ENCODE measurements around the gene HSD3B1. TPM values are rescaled to one million over a fixed set of nuclear protein-coding genes. Genes with fewer than 3 reads are reported as not detected.
A peak's percentile ranks its signal among the peaks of the same experiment; 100 is the strongest.

Gene HSD3B1
- total and polyA plus RNA-seq, 12 donors = 0.07 to 0.60 (median 0.22) TPM; not detected in 7

DNA sequence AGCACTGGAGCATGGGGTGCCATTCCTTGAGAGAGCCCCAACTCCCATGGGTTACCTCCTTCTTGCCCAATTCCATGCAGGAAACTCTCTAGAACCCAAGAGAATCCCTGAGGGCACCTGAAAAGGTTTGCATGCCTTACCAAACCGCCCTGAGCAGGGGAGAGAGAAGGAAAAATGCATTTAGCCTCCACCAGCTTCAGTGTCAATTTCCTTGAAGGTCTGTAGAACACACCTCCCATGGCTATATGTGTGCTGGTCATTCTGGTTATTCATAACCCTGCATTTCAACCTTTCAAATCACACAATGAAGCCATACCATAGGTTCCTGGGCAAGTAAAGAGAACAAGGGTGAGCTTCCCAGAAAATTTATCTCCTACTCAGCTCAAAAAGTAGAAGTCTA, 39.6 kb downstream of the HSD3B1 start:
- Histone ChIP-seq H3K9me3 (replicated peaks in 1 of 3) (no peaks in the 10 kb centered on the region), H3K36me3 (replicated peaks in 1 of 2) (no peaks in the 10 kb centered on the region), H3K27me3 (no peaks in the 10 kb centered on the region), H3K27ac (no peak overlapping the region), H3K4me3 (no peak overlapping the region), H3K4me1 (replicated peaks in 1 of 2) (no peaks in the 10 kb centered on the region)
- no peak for DNase-seq
- intact Hi-C loops (cut with DNase I) = loop anchor here in 1 of 2 donors (10.0 kb wide), 1 partner anchor 72 kb away; no protein-coding TSS in a partner anchor
- WGBS, 4 donors = 67 to 86% (median 82%) methylated on average over 1 of the region's 1 CpG
- TF ChIP-seq POLR2A (IDR thresholded peaks at IDR 0.05) = no peak
- TF ChIP-seq, protein P1, sequence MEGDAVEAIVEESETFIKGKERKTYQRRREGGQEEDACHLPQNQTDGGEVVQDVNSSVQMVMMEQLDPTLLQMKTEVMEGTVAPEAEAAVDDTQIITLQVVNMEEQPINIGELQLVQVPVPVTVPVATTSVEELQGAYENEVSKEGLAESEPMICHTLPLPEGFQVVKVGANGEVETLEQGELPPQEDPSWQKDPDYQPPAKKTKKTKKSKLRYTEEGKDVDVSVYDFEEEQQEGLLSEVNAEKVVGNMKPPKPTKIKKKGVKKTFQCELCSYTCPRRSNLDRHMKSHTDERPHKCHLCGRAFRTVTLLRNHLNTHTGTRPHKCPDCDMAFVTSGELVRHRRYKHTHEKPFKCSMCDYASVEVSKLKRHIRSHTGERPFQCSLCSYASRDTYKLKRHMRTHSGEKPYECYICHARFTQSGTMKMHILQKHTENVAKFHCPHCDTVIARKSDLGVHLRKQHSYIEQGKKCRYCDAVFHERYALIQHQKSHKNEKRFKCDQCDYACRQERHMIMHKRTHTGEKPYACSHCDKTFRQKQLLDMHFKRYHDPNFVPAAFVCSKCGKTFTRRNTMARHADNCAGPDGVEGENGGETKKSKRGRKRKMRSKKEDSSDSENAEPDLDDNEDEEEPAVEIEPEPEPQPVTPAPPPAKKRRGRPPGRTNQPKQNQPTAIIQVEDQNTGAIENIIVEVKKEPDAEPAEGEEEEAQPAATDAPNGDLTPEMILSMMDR (IDR thresholded peaks at IDR 0.05) = no peak

DNA sequence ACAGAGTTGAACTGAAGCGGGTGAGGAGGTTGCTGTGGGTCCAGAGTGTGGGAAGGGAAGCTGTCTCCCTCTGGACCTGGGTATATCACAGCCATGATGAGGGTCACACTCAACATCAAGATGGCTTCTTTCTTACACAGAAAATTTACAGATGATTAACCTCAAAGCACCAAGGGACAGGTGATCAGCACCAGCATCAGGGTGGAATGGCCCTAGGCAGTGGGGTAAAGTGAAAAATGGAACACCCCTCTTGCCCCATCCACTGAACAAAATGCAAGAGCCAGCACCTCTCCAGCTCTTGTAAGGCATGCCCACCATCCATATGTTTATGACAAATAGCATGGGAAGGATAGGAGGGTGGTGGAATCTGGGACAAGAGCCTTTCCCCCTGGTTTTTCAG, 40.3 kb downstream of the HSD3B1 start:
- WGBS, 4 donors = 93 to 94% (median 93%) methylated on average over 1 of the region's 1 CpG
- Histone ChIP-seq H3K4me3 (no peak overlapping the region), H3K4me1 (replicated peaks in 1 of 2) (no peaks in the 10 kb centered on the region), H3K9me3 (replicated peaks in 1 of 3) (no peaks in the 10 kb centered on the region), H3K27me3 (no peaks in the 10 kb centered on the region), H3K27ac (no peak overlapping the region), H3K36me3 (replicated peaks in 1 of 2) (no peaks in the 10 kb centered on the region)
- intact Hi-C loops (cut with DNase I) = loop anchor here in 1 of 2 donors (10.0 kb wide), 1 partner anchor 73 kb away; no protein-coding TSS in a partner anchor
- DNase-seq = no peak
- TF ChIP-seq POLR2A (IDR thresholded peaks at IDR 0.05) = no peak
- TF ChIP-seq, protein P1 (IDR thresholded peaks at IDR 0.05) = no peak

DNA sequence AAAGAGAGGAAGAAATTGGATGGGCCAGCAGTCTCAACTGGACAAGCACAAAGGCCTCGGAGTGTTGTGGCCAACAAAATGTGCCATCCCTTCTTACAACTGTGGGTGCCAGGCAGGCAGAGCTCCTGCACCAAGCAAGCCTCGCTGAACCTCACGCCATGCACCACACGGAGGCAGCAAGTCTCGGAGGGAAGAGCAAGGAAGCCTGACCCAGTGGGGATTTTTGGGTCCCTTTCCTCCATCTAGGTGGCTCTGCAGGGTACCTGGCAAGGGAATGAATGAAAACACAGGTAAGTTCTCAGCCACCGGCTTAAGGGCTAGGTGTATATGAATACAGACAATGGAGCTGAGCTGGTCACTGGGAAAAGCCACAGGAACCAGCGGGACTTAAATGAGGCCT, 40.8 kb downstream of the HSD3B1 start:
- intact Hi-C loops (cut with DNase I) = loop anchor here in 1 of 2 donors (10.0 kb wide), 1 partner anchor 73 kb away; no protein-coding TSS in a partner anchor
- no peak for DNase-seq
- no peak overlapping the region for H3K4me3 ChIP-seq
- no peaks in the 10 kb centered on the region for H3K4me1 ChIP-seq (replicated peaks in 1 of 2)
- no peak overlapping the region for H3K27ac ChIP-seq
- H3K27me3 ChIP-seq = no peaks in the 10 kb centered on the region
- TF ChIP-seq, protein P1 (IDR thresholded peaks at IDR 0.05) = no peak
- TF ChIP-seq POLR2A (IDR thresholded peaks at IDR 0.05) = no peak
- WGBS, 4 donors = 87 to 92% (median 90%) methylated on average over 7 of the region's 7 CpGs
- no peaks in the 10 kb centered on the region for H3K9me3 ChIP-seq (replicated peaks in 1 of 3)
- H3K36me3 ChIP-seq (replicated peaks in 1 of 2) = no peaks in the 10 kb centered on the region

DNA sequence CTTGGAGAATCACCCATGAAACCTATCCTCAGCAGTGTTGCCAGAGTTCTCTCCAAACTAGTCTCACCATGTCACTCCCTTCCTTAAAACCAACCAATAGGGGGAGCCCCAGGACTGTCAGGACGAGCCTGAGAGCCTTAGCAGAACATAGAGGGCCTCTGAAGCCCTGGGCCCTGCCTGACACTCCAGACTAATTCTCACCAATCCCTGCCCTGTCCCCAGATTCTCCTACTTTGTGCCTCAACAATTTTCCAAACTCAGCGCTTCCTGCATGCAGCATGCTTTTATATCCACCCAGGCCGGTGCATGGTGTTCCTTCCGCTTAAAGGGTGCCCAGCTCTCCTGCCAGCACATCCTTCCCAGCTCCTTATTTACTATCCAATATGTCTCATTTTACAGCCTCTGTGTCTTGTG, 42.7 kb downstream of the HSD3B1 start:
- intact Hi-C loops (cut with DNase I) = loop anchor here in 1 of 2 donors (10.0 kb wide), 1 partner anchor 75 kb away; no protein-coding TSS in a partner anchor
- Histone ChIP-seq H3K9me3 (replicated peaks in 1 of 3) (no peaks in the 10 kb centered on the region), H3K4me3 (no peak overlapping the region), H3K4me1 (replicated peaks in 1 of 2) (peaks cover 0 to 11% of the 10 kb centered on the region in 2 donors), H3K27ac (no peak overlapping the region), H3K27me3 (no peaks in the 10 kb centered on the region), H3K36me3 (replicated peaks in 1 of 2) (no peaks in the 10 kb centered on the region)
- WGBS, 4 donors = 45 to 73% (median 65%) methylated on average over 4 of the region's 4 CpGs
- peak; percentile 59 to 76 (median 72) for DNase-seq
- TF ChIP-seq, protein P1 (IDR thresholded peaks at IDR 0.05) = peak; percentile 28 to 56 (median 47)
- no peak for TF ChIP-seq POLR2A (IDR thresholded peaks at IDR 0.05)

Data from adrenal gland (tissue), 12 donors.